GM12878 (cell line): ENCODE data around the gene COA3. TPM values are rescaled to one million over a fixed set of nuclear protein-coding genes. Genes with fewer than 3 reads are reported as not detected.

Source experiments
- ATAC-seq: fragments of 200-7000 bp; cut with Tn5 transposase; 3 replicates; pipeline ENCODE4 v1.9.1; 2020; ENCODE audit warnings: mild to moderate bottlenecking, moderate library complexity
- BruUV-seq: library from RNA; stranded (reverse); fragments of 400-500 nt; replicated peaks from 2 replicates; lab custom pipeline; 2021; lab: Mats Ljungman, UMichigan
- CTCF ChIA-PET: fragments of 300-600 bp; sonication (Branson Sonifier 250); formaldehyde crosslinking; extraction: SDS; loops from one replicate; lab custom pipeline; 2021; ENCODE audit warnings: inconsistent platforms; lab: Yijun Ruan, JAX
- POLR2A ChIA-PET: fragments of 350-600 bp; formaldehyde crosslinking; extraction: SDS; loops from one replicate; lab custom pipeline; 2021; ENCODE audit warnings: inconsistent platforms; lab: Charles Lee
- RAD21 ChIA-PET: fragments of 300-600 bp; sonication (Branson Sonifier 250); formaldehyde crosslinking; loops from one replicate; lab custom pipeline; 2023; ENCODE audit warnings: antibody characterized with exemption; ENCODE audit not compliant: unreplicated experiment; lab: Charles Lee
- SMC1A ChIA-PET: fragments of 300-600 bp; sonication (Branson Sonifier 250); formaldehyde crosslinking; loops from one replicate; lab custom pipeline; 2023; ENCODE audit not compliant: unreplicated experiment, uncharacterized antibody; lab: Charles Lee
- DNase-seq: peaks from one replicate; pipeline ENCODE4 v3.0.0-alpha.2; 2011; ENCODE audit warnings: low read depth, low spot score
- FAIRE-seq: peaks from 3 replicates; lab custom pipeline; 2011; peaks lifted over from hg19 to GRCh38; lab: Jason Lieb, UNC
- H2AFZ ChIP-seq: 2 replicates; pipeline ENCODE4 v1.6.0; 2011; ENCODE audit warnings: low read depth, low read length, control low read depth; ENCODE audit not compliant: control insufficient read depth
- H3K27ac ChIP-seq: 2 replicates; pipeline ENCODE4 v1.5.1; 2011; ENCODE audit warnings: control low read depth; ENCODE audit not compliant: control insufficient read depth, insufficient read depth
- H3K27me3 ChIP-seq, 2 experiments: replicated peaks in 1 of 2; 2 replicates each; pipeline versions ENCODE4 v1.6.0 to v1.6.1; 2011; ENCODE audit warnings: low read length in 1 of 2; ENCODE audit not compliant: control insufficient read depth in 2 of 2, insufficient read depth in 2 of 2
- H3K36me3 ChIP-seq, 2 experiments: 2 replicates each; pipeline ENCODE4 v1.5.1; 2011; ENCODE audit warnings: low read length in 1 of 2; ENCODE audit not compliant: control insufficient read depth in 2 of 2, insufficient read depth in 2 of 2
- H3K4me1 ChIP-seq: 2 replicates; pipeline ENCODE4 v1.6.1; 2011; ENCODE audit warnings: mild to moderate bottlenecking, low read length, moderate library complexity, mixed read lengths; ENCODE audit not compliant: control insufficient read depth, insufficient read depth
- H3K4me2 ChIP-seq: 2 replicates; pipeline ENCODE4 v1.6.0; 2011; ENCODE audit warnings: control low read depth; ENCODE audit not compliant: control insufficient read depth, insufficient read depth
- H3K4me3 ChIP-seq: fragments of 200-600 bp; sonication (generic); 2 replicates; pipeline ENCODE4 v1.5.1; 2016
- H3K79me2 ChIP-seq: 2 replicates; pipeline ENCODE4 v1.6.0; 2011; ENCODE audit warnings: low read length; ENCODE audit not compliant: control insufficient read depth, insufficient read depth
- H3K9ac ChIP-seq: 2 replicates; pipeline ENCODE4 v1.8.0; 2011; ENCODE audit warnings: low read length, control low read depth, mixed read lengths; ENCODE audit not compliant: control insufficient read depth, insufficient read depth
- H3K9me3 ChIP-seq: replicated peaks from 3 replicates; pipeline ENCODE4 v1.5.1; 2011; ENCODE audit warnings: mild to moderate bottlenecking, low read length; ENCODE audit not compliant: control insufficient read depth, insufficient read depth
- H4K20me1 ChIP-seq: 2 replicates; pipeline ENCODE4 v1.6.0; 2011; ENCODE audit not compliant: control insufficient read depth, insufficient read depth
- IRF3 ChIP-seq: fragments of 450-650 bp; IDR thresholded peaks from 2 replicates; pipeline ENCODE4 v1.6.1; 2014; ENCODE audit warnings: mild to moderate bottlenecking
- JUND ChIP-seq: IDR thresholded peaks from 2 replicates; pipeline ENCODE4 v1.6.1; 2012; ENCODE audit warnings: low read depth, mild to moderate bottlenecking, low read length, improper control_type of control experiment, moderate library complexity
- KLF5 ChIP-seq: fragments of 450-650 bp; IDR thresholded peaks from 2 replicates; pipeline ENCODE4 v1.6.1; 2014; ENCODE audit warnings: mild to moderate bottlenecking; ENCODE audit not compliant: partially characterized antibody
- POLR2A ChIP-seq: IDR thresholded peaks from 2 replicates; pipeline ENCODE4 v1.6.1; 2011; ENCODE audit warnings: low read depth, mild to moderate bottlenecking, low read length
- RCOR1 ChIP-seq: conservative IDR thresholded peaks from 2 replicates; pipeline ENCODE4 v1.6.1; 2012; ENCODE audit warnings: low read depth, low read length, improper control_type of control experiment
- RUNX3 ChIP-seq: IDR thresholded peaks from 2 replicates; pipeline ENCODE4 v1.6.1; 2012; ENCODE audit warnings: low read length, inconsistent platforms
- TARDBP ChIP-seq: IDR thresholded peaks from 2 replicates; pipeline ENCODE4 v1.6.1; 2016; ENCODE audit warnings: borderline replicate concordance
- TBL1XR1 ChIP-seq: IDR thresholded peaks from 2 replicates; pipeline ENCODE4 v1.6.1; 2012; ENCODE audit warnings: low read depth, low read length, improper control_type of control experiment
- TCF12 ChIP-seq: IDR thresholded peaks from 2 replicates; pipeline ENCODE4 v1.6.1; 2011; ENCODE audit warnings: low read depth, mild to moderate bottlenecking, low read length
- TCF3 ChIP-seq: IDR thresholded peaks from 2 replicates; pipeline ENCODE4 v1.6.1; 2012; ENCODE audit warnings: low read depth, mild to moderate bottlenecking, low read length, borderline replicate concordance; ENCODE audit not compliant: insufficient read depth
- ZNF592 ChIP-seq: fragments of 450-650 bp; IDR thresholded peaks from 2 replicates; pipeline ENCODE4 v1.6.1; 2017; ENCODE audit warnings: mild to moderate bottlenecking, moderate library complexity
- WGBS: methylation state at CpG from one replicate; pipeline ENCODE4 v1.1.6; 2016; ENCODE audit warnings: low lambda C conversion rate; ENCODE audit not compliant: insufficient replicate concordance, insufficient coverage; ENCODE audit errors: missing lambda C conversion rate; 5-methylcytosine and 5-hydroxymethylcytosine counted together
- in situ Hi-C: fragments of 300-500 bp; cut with MboI; formaldehyde crosslinking; loops from 9 replicates; pipeline ENCODE4 v1.14.3; 2018; ENCODE audit warnings: mixed read lengths
- intact Hi-C: fragments of 100-400 bp; cut with micrococcal nuclease; formaldehyde crosslinking; loops from one replicate; pipeline ENCODE4 v1.14.2; 2022; ENCODE audit not compliant: unreplicated experiment
- polyA plus RNA-seq, 11 experiments: library from polyadenylated mRNA; depleted of rRNA in 4 of 11; unstranded in 6 of 11; stranded (reverse) in 5 of 11; fragments of >200 nt; fragmentation: Nextera tagmentation in 4 of 11; fragmentation: Illumina TruSeq in 1 of 11; extraction: Ambion mirVana in 4 of 11; extraction: Trizol in 1 of 11; gene quantifications; 1 replicate in 1 of 11; 2 replicates in 10 of 11; pipeline versions ENCODE4 v1.2.1 to v1.2.3, GENCODE V29; 2011 to 2016; ENCODE audit warnings: inconsistent platforms in 2 of 11, missing spikeins in 2 of 11, low read depth in 1 of 11
- total RNA-seq, 4 experiments: library from RNA; depleted of rRNA in 3 of 4; stranded (reverse); fragments of >200 nt in 3 of 4; fragmentation: Illumina TruSeq in 1 of 4; extraction: Trizol in 1 of 4; gene quantifications; 2 replicates each; pipeline versions ENCODE4 v1.2.1 to v1.2.3, GENCODE V29; 2013 to 2021
- TF ChIP-seq, protein P1 (sequence below): fragments of 450-650 bp; conservative IDR thresholded peaks from 2 replicates; pipeline ENCODE4 v1.6.1; 2017; ENCODE audit warnings: mild to moderate bottlenecking, moderate library complexity

COA3 gene
- total and polyA plus RNA-seq, 10 of the 15 experiments (the other 5 are each of a cell fraction or from before 2014, with no cell fraction given) = 45.2 to 161 (median 64.6) TPM

GRCh38 chr17:42750739-42751344 lies 47.7 kb downstream of the COA3 start (continued):
- no peak for TF ChIP-seq KLF5
- no peak for TF ChIP-seq RCOR1
- no peak for TF ChIP-seq TBL1XR1
- no peak for TF ChIP-seq JUND

- no peak overlapping the region for H2AFZ ChIP-seq
- RAD21 ChIA-PET = interaction anchor here (1.5 to 1.9 kb wide), 2 partner anchors 11 to 14 kb away, joined by 4 to 7 read pairs; no protein-coding TSS in a partner anchor
- H3K4me2 ChIP-seq = no peak overlapping the region
- WGBS = 30% methylated on average over 11 of the region's 11 CpGs
- no TSS peak for BruUV-seq
- no peak overlapping the region for H3K9ac ChIP-seq
- no peaks in the 10 kb centered on the region for H4K20me1 ChIP-seq
- no peak overlapping the region for H3K27ac ChIP-seq
- no peak overlapping the region for H3K4me3 ChIP-seq
- no peaks in the 10 kb centered on the region for H3K4me1 ChIP-seq
- intact Hi-C loops (no loop called here), in situ Hi-C loops (no loop called here)
- no peak for ATAC-seq
- H3K36me3 ChIP-seq = no peaks in the 10 kb centered on the region
- no peaks in the 10 kb centered on the region; a peak in 1 of 4 replicates for H3K27me3 ChIP-seq
- CTCF ChIA-PET = interaction anchor here (0.6 to 2.7 kb wide), 8 partner anchors 9 to 171 kb away, joined by 3 to 21 read pairs (median 4); no protein-coding TSS in a partner anchor
- SMC1A ChIA-PET = interaction anchor here (1.2 to 3.4 kb wide), 5 partner anchors 10 to 93 kb away, joined by 3 to 17 read pairs (median 4); partner anchors contain the start of gene CNTNAP1
- H3K79me2 ChIP-seq = peaks cover 5% of the 10 kb centered on the region
- no peak for FAIRE-seq
- POLR2A ChIA-PET = interaction anchor here (1.6 kb wide), 1 partner anchor 10 kb away, joined by 6 read pairs; no protein-coding TSS in a partner anchor
- no peak for DNase-seq
- no peak for TF ChIP-seq ZNF592
- no peak for TF ChIP-seq IRF3
- no peak for TF ChIP-seq TCF12
- no peak for TF ChIP-seq RUNX3
- no peak for TF ChIP-seq TCF3
- TF ChIP-seq POLR2A = no peak
- TF ChIP-seq TARDBP = no peak
- TF ChIP-seq, protein P1, sequence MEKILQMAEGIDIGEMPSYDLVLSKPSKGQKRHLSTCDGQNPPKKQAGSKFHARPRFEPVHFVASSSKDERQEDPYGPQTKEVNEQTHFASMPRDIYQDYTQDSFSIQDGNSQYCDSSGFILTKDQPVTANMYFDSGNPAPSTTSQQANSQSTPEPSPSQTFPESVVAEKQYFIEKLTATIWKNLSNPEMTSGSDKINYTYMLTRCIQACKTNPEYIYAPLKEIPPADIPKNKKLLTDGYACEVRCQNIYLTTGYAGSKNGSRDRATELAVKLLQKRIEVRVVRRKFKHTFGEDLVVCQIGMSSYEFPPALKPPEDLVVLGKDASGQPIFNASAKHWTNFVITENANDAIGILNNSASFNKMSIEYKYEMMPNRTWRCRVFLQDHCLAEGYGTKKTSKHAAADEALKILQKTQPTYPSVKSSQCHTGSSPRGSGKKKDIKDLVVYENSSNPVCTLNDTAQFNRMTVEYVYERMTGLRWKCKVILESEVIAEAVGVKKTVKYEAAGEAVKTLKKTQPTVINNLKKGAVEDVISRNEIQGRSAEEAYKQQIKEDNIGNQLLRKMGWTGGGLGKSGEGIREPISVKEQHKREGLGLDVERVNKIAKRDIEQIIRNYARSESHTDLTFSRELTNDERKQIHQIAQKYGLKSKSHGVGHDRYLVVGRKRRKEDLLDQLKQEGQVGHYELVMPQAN = no peak
- no peaks in the 10 kb centered on the region for H3K9me3 ChIP-seq
Observed at GRCh38 chr17:42748908-42749798, 49.4 kb downstream of the COA3 start.
